B cell (primary cell): ENCODE results near the gene HHAT. TPM values are rescaled to one million over a fixed set of nuclear protein-coding genes. Genes with fewer than 3 reads are reported as not detected.

Source experiments
- ATAC-seq: fragments of 200-7000 bp; cut with Tn5 transposase; one replicate; pipeline ENCODE4 v1.10.0; 2021; ENCODE audit warnings: low read depth, mild to moderate bottlenecking, moderate number of reproducible peaks, moderate library complexity
- CTCF ChIA-PET: fragments of 350-600 bp; sonication (Branson Sonifier 250); formaldehyde crosslinking; loops from one replicate; lab custom pipeline; 2021; ENCODE audit warnings: antibody characterized with exemption, inconsistent platforms; lab: Charles Lee
- POLR2A ChIA-PET: fragments of 350-600 bp; sonication (Branson Sonifier 250); formaldehyde crosslinking; loops from one replicate; lab custom pipeline; 2021; ENCODE audit warnings: antibody characterized with exemption; lab: Charles Lee
- DNase-seq: peaks from one replicate; pipeline ENCODE4 v3.0.0; 2013
- H2AFZ ChIP-seq: 2 replicates; pipeline ENCODE4 v1.6.1; 2012; ENCODE audit warnings: mild to moderate bottlenecking, low read depth, low read length; ENCODE audit not compliant: insufficient read depth, poor library complexity, severe bottlenecking
- H3K27ac ChIP-seq, 2 donors: 1 replicate in 1 of 2; 2 replicates in 1 of 2; pipeline ENCODE4 v1.5.1; 2012 to 2013; ENCODE audit warnings: low read length in 2 of 2, mild to moderate bottlenecking in 2 of 2, moderate library complexity in 1 of 2
- H3K27me3 ChIP-seq, 4 experiments: fragments of 200-600 bp in 1 of 4; sonication (generic) in 1 of 4; replicated peaks in 1 of 4; 1 replicate in 2 of 4; 2 replicates in 2 of 4; pipeline versions ENCODE4 v1.6.1 to v1.7.0; 2013 to 2016; ENCODE audit warnings: low read length in 3 of 4, mild to moderate bottlenecking in 2 of 4, mixed read lengths in 1 of 4, moderate library complexity in 1 of 4; ENCODE audit not compliant: insufficient read depth in 4 of 4, control insufficient read depth in 3 of 4; ENCODE audit errors: control extremely low read depth in 1 of 4
- H3K36me3 ChIP-seq, 2 experiments: replicated peaks in 1 of 2; 1 replicate in 1 of 2; 2 replicates in 1 of 2; pipeline versions ENCODE4 v1.6.1 to v1.7.1; 2013; ENCODE audit warnings: low read length in 1 of 2; ENCODE audit not compliant: insufficient read depth in 2 of 2, control insufficient read depth in 1 of 2; ENCODE audit errors: control extremely low read depth in 1 of 2, extremely low read depth in 1 of 2
- H3K4me1 ChIP-seq, 2 donors: fragments of 200-600 bp in 1 of 2; sonication (generic) in 1 of 2; 1 replicate in 1 of 2; 2 replicates in 1 of 2; pipeline versions ENCODE4 v1.5.1 to v1.6.1; 2013 to 2017; ENCODE audit warnings: low read length in 2 of 2; ENCODE audit not compliant: control insufficient read depth in 2 of 2, insufficient read depth in 2 of 2
- H3K4me2 ChIP-seq: replicated peaks from 2 replicates; pipeline ENCODE3; 2012; ENCODE audit warnings: mild to moderate bottlenecking, low read depth, low read length; ENCODE audit not compliant: poor library complexity, severe bottlenecking
- H3K4me3 ChIP-seq, 5 experiments: fragments of 200-600 bp in 1 of 5; sonication (generic) in 1 of 5; 1 replicate in 3 of 5; 2 replicates in 2 of 5; pipeline versions ENCODE4 v1.5.1 to v1.7.0; 2011 to 2016; ENCODE audit warnings: low read length in 4 of 5, mild to moderate bottlenecking in 4 of 5, low read depth in 2 of 5, control low read depth in 1 of 5, moderate library complexity in 1 of 5; ENCODE audit not compliant: insufficient read depth in 1 of 5; ENCODE audit errors: control extremely low read depth in 1 of 5, extremely low read depth in 1 of 5
- H3K79me2 ChIP-seq: fragments of 200-600 bp; sonication (generic); one replicate; pipeline ENCODE4 v1.6.0; 2016; ENCODE audit warnings: low read length; ENCODE audit not compliant: control insufficient read depth, insufficient read depth
- H3K9ac ChIP-seq: fragments of 200-600 bp; sonication (generic); 2 replicates; pipeline ENCODE4 v1.6.1; 2017; ENCODE audit warnings: mild to moderate bottlenecking, low read length, moderate library complexity
- H3K9me3 ChIP-seq, 3 donors: one replicate each; pipeline versions ENCODE4 v1.6.1 to v1.7.1; 2013; ENCODE audit warnings: low read length in 2 of 3; ENCODE audit not compliant: control insufficient read depth in 2 of 3, insufficient read depth in 1 of 3; ENCODE audit errors: control extremely low read depth in 1 of 3
- H4K20me1 ChIP-seq: 2 replicates; pipeline ENCODE4 v1.6.0; 2012; ENCODE audit warnings: mild to moderate bottlenecking, low read length; ENCODE audit not compliant: insufficient read depth, control insufficient read depth, poor library complexity, severe bottlenecking
- H3K27ac Mint-ChIP-seq: one replicate; pipeline ENCODE4 v1.8.0; 2021; ENCODE audit warnings: mixed read lengths
- H3K27me3 Mint-ChIP-seq: one replicate; pipeline ENCODE4 v1.8.0; 2021; ENCODE audit warnings: mixed read lengths
- H3K4me1 Mint-ChIP-seq: one replicate; pipeline ENCODE4 v1.8.0; 2021; ENCODE audit warnings: mixed read lengths
- H3K4me3 Mint-ChIP-seq: one replicate; pipeline ENCODE4 v1.8.0; 2021; ENCODE audit warnings: mixed read lengths
- H3K9me3 Mint-ChIP-seq: one replicate; pipeline ENCODE4 v1.8.0; 2022; ENCODE audit warnings: mixed read lengths; ENCODE audit not compliant: insufficient read depth
- EZH2 ChIP-seq: IDR thresholded peaks from 2 replicates; pipeline ENCODE4 v1.6.1; 2012; ENCODE audit warnings: borderline replicate concordance, low read depth, mild to moderate bottlenecking, moderate library complexity, low read length; ENCODE audit not compliant: insufficient read depth, poor library complexity, severe bottlenecking
- WGBS: methylation state at CpG from one replicate; pipeline ENCODE4 v1.1.5; 2013; ENCODE audit warnings: missing lambda C conversion rate; ENCODE audit not compliant: insufficient coverage; 5-methylcytosine and 5-hydroxymethylcytosine counted together
- intact Hi-C: fragments of 100-400 bp; cut with micrococcal nuclease; formaldehyde crosslinking; loops from one replicate; pipeline ENCODE4 v1.10.0; 2022
- polyA plus RNA-seq: library from polyadenylated mRNA; depleted of rRNA; stranded (reverse); fragments of >200 nt; gene quantifications from 2 replicates; pipeline ENCODE4 v1.2.3, GENCODE V29; 2012
- total RNA-seq, 2 donors: library from RNA; stranded (reverse); fragments of 120-200 nt in 1 of 2; gene quantifications; 1 replicate in 1 of 2; 2 replicates in 1 of 2; pipeline versions ENCODE4 v1.2.3 to v1.2.4, GENCODE V29; 2013 to 2022
- TF ChIP-seq, protein P1 (sequence below): fragments of 200-600 bp; IDR thresholded peaks from one replicate; pipeline ENCODE4 v1.8.0; 2022; ENCODE audit warnings: antibody characterized with exemption, mild to moderate bottlenecking

Gene HHAT
- total and polyA plus RNA-seq, 2 donors (not counting 1 experiment from before 2014, with no cell fraction given): 4.0 to 28.2 TPM

DNA sequence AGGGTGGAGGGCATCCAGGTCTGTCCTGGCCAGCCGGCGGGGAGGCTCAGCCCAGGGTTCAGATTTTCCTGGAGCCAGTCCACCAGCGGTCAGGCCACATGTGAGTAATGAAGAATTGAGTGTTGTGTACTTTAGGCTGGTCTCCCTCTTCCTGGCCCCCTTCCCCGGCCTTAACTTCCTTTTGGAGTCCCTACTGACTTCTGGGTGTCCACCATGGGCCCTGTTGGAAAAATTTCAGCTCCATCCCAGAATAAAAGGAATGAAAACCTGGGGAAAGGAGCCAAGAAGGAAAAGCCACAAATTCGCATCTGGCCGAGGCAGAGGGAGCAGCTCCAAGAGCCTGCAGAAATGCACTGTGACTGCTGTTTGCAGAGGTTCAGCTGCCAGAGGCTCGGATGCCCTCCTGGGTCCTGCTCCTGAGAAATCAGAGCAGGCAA is 35.5 kb upstream of the HHAT start:
- ATAC-seq (no peak), DNase-seq (no peak)
- no peak for TF ChIP-seq EZH2
- TF ChIP-seq, protein P1, sequence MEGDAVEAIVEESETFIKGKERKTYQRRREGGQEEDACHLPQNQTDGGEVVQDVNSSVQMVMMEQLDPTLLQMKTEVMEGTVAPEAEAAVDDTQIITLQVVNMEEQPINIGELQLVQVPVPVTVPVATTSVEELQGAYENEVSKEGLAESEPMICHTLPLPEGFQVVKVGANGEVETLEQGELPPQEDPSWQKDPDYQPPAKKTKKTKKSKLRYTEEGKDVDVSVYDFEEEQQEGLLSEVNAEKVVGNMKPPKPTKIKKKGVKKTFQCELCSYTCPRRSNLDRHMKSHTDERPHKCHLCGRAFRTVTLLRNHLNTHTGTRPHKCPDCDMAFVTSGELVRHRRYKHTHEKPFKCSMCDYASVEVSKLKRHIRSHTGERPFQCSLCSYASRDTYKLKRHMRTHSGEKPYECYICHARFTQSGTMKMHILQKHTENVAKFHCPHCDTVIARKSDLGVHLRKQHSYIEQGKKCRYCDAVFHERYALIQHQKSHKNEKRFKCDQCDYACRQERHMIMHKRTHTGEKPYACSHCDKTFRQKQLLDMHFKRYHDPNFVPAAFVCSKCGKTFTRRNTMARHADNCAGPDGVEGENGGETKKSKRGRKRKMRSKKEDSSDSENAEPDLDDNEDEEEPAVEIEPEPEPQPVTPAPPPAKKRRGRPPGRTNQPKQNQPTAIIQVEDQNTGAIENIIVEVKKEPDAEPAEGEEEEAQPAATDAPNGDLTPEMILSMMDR: no peak
- Histone ChIP-seq H3K9ac (no peak overlapping the region), H2AFZ (no peak overlapping the region), H3K4me3 (no peak overlapping the region), H3K27me3 (peaks cover 0 to 39% (median 23%) of the 10 kb centered on the region in 4 experiments), H3K79me2 (no peaks in the 10 kb centered on the region), H3K27ac (no peak overlapping the region), H3K4me2 (no peak overlapping the region), H4K20me1 (no peaks in the 10 kb centered on the region), H3K4me1 (peaks cover 12 to 14% of the 10 kb centered on the region in 2 donors), H3K9me3 (no peaks in the 10 kb centered on the region), H3K36me3 (no peaks in the 10 kb centered on the region)
- ChIA-PET POLR2A (no interaction called here), CTCF (interaction anchor here (1.3 kb wide), 1 partner anchor 107 kb away, joined by 4 read pairs; no protein-coding TSS in a partner anchor)
- intact Hi-C loops: no loop called here
- no peaks in the 10 kb centered on the region for H3K9me3 Mint-ChIP-seq
- 89% methylated on average over 4 of the region's 7 CpGs for WGBS
- H3K4me1 Mint-ChIP-seq: peaks cover 3% of the 10 kb centered on the region
- peak overlapping the region; percentile 69 for H3K4me3 Mint-ChIP-seq
- peaks cover 56% of the 10 kb centered on the region for H3K27me3 Mint-ChIP-seq
- no peak overlapping the region for H3K27ac Mint-ChIP-seq

DNA sequence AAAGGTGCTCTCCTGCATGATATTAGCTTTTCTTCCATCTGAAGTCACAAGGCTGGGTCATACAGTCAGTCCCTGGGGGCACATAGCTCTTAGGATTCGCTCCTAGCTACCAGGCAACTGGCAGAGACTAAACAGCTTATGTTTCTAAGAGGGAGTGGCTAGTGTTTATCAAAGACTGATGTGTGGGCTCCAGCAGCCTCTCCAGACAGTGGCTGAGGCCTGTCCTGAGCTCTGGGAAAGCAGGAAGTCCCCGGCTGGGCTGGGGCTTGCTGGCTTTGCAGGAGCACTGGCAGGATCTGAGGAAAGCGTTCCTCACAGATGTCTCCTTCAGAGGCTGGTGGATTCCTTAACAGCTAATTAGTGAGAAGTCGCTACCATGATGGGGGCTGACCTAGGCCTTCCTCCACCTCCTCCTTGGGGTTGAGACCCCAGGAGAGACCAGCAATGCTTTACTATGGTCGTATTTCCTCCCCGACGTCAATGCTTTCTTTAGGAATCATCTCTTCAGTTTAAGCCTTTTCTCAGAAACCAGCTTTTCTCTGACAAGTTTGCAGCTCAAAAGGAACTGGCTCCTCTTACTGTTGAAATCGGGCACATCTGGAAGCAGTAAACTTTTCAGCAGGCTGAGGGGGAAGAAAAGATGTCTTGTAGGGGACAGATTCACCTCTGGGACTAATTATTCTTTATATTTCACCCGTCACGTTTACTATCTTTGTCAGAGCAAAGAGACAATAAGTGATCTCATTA is 33.5 kb upstream of the HHAT start:
- Histone ChIP-seq H3K27me3 (peaks cover 0 to 35% (median 17%) of the 10 kb centered on the region in 4 experiments), H4K20me1 (no peaks in the 10 kb centered on the region), H3K27ac (no peak overlapping the region), H3K4me2 (no peak overlapping the region), H3K36me3 (no peaks in the 10 kb centered on the region), H3K4me1 (peaks cover 12 to 14% of the 10 kb centered on the region in 2 donors), H3K9ac (no peak overlapping the region), H3K9me3 (no peaks in the 10 kb centered on the region), H2AFZ (no peak overlapping the region), H3K79me2 (no peaks in the 10 kb centered on the region), H3K4me3 (no peak overlapping the region)
- intact Hi-C loops: no loop called here
- Mint-ChIP-seq H3K27ac (no peak overlapping the region), H3K9me3 (no peaks in the 10 kb centered on the region), H3K27me3 (peaks cover 48% of the 10 kb centered on the region), H3K4me3 (no peak overlapping the region), H3K4me1 (peaks cover 3% of the 10 kb centered on the region)
- TF ChIP-seq EZH2: no peak
- TF ChIP-seq, protein P1: no peak
- DNase-seq (no peak), ATAC-seq (no peak)
- WGBS: 92% methylated on average over 5 of the region's 10 CpGs
- POLR2A ChIA-PET: no interaction called here
- CTCF ChIA-PET: interaction anchor here (0.7 kb wide), 1 partner anchor 10 kb away, joined by 3 read pairs; no protein-coding TSS in a partner anchor
